ENCODE measurements around the gene MAMLD1.

MAMLD1 gene

DNA sequence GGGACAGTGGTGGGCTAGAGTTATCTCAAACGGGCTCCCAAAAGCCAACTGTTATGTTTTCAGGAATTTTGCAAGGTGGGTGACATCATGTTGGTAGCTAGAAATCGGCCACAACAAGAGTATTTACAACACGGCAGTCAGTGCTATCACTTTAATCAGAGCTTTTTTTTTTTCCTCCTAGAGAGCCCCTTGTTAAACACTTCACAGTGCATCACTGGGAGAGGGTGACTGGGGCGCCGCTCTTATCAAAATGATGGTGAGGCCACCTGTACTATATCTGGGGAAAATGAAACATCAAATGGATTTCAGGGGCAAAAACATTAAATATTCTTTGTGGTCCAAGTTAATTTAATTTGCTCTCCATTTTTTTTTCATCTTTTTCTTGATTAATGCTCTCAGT, 44.9 kb downstream of the MAMLD1 start:
- no peak for DNase-seq

DNA sequence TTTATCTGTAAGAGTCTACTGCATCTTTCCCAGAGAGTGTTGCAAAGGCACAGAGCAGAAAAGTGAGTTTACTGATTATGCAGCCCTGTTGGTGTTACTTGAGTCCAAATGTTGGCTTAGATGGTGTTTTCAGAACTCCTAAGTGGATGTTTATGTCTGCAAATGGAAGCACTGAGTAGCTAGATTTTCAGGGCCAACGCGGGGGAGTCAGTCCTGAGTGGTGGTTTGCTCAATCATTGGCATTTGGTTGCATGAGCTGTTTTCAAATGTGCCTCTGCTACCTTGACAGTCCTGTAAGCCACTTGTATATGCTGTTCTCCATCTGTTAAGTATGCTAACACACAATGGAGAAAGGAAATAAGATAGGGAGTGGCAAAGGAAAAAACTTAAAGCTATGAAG, 45.4 kb downstream of the MAMLD1 start:
- DNase-seq, result no peak

DNA sequence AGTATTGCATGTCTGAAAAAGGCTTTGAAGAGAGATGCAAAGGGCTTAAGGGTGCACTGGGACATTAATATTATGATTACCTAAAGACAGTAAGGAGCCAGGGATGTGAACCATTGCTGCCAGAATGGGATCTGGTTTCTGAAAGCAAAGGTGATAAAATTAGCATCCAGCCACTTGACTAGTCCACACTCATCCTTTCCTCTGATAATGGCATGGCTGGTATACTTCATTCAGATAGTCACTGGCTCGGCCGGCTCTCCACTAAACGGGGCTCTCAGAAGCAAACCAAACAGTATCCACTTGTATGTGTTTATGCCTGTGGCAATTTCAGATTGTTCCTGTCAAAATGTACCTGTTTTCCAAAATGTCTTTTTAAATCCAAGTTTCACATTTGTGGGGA, 46.4 kb downstream of the MAMLD1 start:
- no peak for DNase-seq

DNA sequence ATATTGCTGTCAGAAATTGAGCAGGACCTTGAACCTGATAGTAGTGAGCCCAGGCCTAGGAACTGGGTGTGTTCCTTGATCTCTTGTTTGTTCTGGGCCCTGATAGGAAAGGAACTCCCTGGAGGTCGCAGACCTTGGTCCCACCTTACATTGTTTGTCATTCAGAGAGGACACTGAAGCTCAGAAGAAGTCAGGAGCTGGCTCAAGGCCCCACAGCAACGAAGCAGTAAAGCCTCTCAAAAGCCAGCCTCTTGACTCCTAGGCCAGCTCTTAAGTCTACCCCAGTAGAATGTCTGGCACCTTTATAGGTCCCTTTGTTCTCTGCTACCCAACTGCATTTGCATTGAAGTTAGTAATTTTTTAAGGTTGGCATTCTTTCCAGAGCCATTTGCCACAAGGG, 46.8 kb downstream of the MAMLD1 start:
- DNase-seq, result no peak

DNA sequence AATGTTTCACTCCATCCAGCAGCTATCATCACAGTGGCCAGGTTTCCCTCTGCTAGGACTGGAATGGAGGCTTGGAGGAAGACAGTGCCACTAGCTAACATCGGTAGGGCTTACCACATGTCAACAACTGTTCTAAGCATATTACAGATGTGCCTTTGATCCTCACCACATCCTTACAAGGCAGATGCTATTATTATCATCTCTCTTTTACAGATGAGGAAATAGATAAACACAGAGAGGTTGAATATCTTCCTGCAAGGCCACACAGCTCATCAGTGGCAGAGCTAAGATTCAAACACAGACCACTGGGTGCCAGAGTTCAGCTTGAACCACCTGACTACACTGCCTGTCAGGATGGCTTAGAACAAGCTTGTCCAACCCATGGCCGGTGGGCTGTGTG, 47.4 kb downstream of the MAMLD1 start:
- no peak for DNase-seq

DNA sequence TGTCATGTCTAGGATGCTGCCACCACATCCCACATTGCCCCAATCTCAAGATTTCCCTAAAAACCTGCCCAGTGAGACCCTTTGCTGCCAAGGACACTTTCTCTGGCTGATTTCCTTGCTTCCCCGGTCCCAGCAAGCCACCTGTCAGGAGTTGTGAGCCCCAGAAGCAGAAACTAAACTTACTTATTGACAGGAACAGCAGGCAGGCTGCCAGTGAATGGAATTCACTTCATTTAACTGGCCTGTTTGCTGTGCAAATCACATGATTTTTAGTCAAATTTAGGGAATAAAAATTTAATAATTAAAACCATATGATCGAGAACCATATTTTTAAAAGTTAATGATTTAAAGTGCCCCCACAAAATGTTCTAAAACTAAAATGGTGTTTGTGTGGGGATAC, 48.5 kb downstream of the MAMLD1 start:
- DNase-seq, result no peak

DNA sequence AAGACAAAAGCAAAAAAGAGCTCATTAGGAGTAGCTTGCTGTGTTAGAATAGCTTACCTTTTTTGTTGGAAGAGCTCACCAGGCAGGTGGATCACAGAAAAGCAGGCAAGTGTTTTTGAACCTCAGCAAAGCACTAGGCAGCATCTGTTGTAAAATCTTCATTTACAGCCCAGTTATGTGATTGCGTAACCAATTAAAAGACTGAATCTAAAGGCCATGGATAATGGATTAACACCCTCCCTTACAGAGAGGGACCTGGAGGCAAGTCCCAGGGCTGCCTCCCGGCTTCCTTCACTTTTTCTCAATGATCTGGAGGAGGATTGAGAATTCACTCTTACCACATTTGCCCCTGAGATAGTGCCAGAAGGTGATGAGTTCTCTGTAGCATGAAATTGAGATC, 51.1 kb downstream of the MAMLD1 start:
- no peak for DNase-seq

DNA sequence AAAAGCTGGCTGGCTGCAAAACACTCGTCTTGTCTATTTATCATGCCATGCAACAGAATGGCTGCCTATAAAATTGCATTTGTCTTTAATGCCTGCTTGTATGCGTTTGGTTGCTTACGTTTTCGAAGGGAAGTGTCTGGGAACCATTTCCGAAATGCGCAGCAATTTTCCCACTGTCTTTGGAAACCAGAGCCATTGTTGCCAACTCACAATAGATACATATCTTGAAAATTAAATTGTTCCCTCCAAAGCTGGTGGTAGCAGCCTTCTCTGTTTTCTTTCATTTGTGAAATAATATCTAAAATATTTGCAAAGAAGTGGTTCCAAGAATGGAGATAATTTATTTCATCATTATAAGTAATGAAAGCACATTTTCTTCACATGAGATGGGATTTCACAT, 53.4 kb downstream of the MAMLD1 start:
- DNase-seq, result no peak

DNA sequence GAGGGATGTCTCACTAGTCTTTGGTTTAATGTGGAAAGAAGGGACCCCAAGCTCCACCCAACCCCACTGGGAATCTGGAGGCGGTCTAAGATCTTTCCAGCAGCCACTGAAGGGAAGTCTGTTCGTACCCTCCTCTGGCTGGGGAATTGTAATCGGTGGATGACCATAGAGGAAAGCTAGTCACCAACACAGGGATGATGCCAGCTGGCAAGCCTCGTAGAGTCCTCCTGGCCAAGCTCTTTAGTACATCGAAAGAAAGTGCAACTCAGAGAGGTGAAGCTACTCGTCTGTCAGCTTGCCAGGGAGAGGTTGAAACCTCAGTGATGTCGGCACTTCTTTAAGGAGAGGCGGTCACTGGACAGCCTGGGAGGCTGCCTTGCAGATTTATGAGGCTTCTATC, 58.7 kb downstream of the MAMLD1 start:
- no peak for DNase-seq

DNA sequence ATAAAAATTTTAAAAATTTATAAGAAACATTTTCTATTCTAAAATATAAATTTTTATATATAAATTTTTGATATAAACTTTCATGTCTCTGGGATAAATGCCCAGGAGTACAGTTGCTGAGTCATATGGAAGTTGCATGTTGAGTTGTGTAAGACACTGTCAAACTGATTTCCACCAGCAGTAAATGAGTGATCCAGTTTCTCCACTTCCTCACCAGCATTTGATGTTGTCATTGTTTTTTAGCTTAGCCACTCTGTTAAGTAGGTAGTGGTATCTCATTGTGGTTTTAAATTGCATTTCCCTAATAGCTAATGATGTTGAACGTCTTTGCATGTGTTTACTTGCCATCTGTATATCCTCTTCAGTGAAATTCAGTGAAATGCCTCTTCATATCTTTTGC, 66.5 kb downstream of the MAMLD1 start:
- DNase-seq, result no peak

DNA sequence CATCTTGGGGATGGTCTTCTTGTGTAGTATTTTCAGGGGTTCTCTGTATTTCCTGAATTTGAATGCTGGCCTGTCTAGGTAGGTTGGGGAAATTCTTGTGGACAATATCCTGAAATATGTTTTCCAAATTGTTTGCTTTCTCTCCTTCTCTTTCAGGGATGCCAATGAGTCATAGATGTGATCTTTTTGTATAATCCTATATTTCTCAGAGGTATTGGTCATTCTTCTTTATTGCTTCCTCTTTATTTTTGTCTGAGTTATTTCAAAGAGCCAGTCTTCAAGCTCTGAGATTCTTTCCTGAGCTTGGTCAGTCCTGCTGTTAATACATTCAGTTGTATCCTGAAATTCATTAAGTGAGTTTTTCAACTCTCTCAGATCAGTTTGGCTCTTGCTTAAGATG, 73.1 kb downstream of the MAMLD1 start:
- no peak for DNase-seq

DNA sequence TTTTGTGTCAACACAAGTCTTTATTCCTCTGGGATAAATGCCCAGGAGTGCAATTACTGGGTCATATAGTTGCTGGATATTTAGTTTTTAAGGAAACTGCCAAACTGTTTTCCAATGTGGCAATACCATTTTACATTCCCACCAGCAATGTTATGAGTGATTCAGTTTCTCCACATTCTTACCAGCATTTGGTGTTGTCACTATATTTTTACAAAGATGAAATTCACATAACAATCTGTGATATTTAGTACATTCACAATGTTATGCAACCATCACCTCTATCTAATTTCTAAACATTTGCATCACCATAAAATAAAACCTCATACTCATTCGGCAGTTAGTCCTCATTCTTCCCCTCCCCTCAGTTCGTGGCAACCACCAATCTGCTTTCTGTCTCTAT, 75.0 kb downstream of the MAMLD1 start:
- no peak for DNase-seq

DNA sequence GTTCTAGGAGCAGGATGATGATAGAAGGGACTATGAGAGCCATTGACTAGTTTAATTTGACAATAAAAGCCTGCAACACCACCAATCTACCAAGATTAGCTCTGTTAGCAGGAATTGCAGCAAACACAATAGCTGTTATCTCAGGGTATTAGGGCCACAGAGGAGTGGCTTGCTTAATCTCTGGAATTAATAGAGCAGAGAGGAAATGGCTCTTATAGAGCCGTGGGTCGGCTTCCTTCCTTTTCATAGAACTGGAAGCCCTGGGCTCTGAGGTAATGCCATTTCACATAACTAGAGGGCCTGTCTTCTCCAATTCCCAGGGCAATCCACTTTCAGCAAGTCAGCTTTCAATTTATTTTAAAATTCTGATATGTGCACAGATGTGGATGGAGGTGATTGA, 83.0 kb downstream of the MAMLD1 start:
- DNase-seq, result no peak

DNA sequence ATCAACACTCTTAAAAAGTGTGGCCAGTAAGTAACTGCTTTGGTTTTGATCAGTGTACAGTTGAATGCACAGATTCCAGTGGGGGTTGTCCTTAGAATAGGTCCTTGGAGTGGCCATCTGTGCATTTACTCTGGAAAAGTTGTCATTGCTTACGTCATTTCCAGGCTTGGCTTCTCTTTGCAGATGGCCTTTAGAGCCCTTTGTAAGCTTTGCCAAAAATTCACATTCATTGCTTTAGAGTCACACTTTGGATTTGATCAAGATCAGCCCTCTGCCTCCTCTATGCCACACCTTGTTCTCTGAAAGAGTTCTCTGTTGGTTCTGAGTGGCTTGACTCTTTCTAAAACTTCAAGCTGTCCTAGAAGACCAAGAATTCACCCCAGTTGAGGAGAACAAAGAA, 83.9 kb downstream of the MAMLD1 start:
- DNase-seq, result no peak

DNA sequence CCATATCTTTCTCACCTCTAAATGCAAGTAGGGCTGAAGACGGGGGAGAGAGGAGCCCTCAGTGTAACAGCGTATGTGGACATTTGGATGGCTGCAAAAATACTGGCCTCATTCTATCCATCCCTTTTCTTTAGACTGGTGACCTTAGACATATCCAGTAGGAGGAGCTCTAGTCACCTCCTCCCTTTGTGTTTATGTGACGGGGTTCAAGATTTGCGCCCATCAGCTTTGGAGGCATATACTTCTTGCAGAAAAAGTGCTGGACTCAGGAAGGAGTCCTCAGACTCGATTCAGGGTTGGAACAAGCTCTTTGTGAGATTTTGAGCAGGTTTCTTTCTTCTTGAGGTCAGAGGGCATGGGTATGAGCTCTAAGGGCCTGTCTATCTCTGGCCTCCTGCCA, 86.2 kb downstream of the MAMLD1 start:
- no peak for DNase-seq

DNA sequence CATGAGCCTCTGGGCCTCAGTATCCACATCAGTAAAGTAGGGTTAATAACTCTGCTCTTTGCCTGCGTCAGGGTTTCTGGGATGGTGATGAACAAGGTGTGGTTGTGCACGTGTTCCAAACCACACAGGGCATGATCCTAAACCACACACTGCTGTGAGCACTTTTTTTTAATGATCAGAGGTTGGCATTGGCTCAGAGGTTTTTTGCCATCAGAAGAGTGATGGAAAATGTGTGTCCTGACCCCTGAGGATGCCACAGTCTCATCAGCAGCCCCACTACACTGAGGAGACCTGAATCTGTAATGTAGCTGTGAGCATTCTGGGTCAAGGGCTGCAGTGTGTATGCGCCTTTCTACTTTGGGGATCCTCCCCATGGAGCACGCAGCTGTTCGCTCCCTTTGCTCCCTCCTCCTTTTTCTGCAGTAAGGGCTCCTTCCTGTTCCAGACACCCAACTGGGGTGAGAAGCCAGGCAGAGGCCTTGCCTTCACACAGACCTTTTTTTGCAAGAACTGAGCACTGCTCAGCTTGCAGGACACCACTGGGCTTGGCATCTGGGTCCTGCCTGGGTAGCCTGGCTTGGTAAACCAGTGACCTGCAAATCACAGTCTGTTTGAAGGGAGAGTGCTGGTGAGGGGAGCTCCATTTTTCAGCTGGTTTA, 87.5 kb downstream of the MAMLD1 start:
- DNase-seq, result no peak

DNA sequence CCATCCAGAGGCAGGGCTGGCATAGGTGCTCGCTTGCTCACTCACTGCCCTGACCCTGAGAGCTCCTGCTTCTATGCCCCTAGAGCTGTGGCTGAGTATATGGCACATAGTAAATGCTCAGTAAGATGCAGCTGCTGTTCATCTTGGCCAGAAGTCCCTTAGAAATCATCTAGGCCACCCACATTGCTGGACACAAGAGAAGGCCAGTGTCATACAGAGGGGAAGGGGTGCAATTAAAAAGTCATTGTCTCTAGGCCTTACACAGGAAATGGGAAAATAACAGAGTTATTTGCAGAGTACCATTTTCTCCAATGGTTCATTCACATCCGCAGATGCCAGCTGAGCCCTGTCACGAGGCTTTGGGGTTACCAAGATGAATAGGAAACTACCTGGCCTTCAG, 88.8 kb downstream of the MAMLD1 start:
- no peak for DNase-seq

DNA sequence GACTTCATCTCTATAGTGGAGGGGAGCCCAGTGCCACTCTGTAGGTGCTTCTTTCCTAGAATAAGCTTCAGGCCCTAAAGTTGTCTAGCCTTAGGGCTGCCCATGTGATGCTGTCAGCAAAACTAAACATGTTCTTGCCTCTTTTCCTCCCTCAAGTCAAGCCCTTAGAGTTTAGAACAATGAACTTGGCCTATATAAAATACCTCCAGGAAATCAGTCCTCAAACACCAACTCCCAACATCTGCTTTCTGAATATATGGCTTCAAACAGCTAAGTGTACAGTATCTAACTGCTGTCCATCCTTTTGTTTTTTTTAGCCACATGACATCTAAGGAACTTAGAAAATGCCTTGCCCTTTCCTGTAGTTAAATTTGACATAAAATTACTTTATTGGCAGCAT, 91.0 kb downstream of the MAMLD1 start:
- no peak for DNase-seq

DNA sequence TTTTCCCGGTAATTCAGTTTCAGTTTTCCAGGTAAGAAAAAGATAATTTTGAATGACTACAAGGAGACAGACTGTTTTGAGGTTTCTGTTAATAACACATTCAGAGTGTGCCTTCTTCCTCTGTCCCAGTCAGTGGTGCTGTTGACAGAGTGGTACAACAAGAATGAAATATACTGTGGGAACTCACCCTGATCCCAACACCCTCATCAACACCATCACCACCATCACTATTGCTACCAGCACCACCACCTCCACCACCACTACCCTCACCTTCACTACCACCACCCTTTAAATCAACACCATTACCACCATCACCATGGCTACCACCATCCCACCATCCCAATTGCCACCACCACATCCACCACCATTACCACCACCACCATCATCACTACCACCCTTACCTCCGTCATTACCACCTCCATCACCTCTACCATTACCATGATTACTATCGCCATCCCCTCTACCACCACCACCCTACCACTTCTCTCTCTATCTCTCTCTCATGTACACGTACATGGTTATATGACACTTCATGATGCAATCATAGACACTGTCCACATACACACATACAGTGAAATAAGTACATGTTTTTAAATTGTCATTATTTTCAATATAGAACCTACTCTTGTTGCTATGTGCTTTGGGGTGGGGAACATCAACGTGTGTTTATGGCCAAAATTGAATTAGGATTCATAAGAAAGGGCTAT, 91.5 kb downstream of the MAMLD1 start:
- no peak for DNase-seq

DNA sequence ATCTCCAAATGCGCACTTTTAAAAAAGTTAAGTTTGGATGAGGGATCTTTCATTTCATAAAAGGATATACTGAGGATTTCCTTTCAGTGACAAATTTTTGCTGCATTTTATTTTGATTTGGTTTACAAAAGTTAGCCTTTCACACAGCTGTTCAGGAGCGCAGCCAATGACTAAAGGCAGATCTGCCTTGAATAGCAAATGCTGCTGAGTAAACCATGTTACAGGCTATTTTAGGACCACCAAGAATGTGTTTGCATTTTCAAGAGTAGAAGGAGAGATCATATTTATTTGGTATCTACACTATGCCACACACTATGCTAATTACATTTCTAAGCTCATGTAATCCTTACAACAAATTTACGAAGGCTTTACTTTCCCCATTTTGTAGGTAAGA, 92.1 kb downstream of the MAMLD1 start:
- no peak for DNase-seq

DNA sequence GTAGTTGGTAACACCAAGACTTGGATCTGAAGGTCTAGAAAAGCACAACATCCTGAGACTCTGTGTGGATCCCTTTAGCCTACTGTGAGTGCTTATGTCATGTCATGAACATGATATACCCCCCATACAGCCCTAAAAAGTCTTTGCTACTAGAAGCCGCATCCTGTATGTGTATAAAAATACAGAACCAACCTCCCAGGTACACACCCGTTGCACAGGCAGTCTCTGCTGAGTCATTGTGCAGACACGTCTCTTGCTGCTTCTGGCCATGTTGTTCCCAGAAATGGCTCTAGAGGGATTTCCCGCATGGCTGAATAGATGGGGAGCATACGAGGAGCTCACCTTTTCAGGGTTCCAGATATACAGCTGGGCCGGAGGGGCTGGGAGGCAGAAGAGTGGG, 93.3 kb downstream of the MAMLD1 start:
- no peak for DNase-seq

DNA sequence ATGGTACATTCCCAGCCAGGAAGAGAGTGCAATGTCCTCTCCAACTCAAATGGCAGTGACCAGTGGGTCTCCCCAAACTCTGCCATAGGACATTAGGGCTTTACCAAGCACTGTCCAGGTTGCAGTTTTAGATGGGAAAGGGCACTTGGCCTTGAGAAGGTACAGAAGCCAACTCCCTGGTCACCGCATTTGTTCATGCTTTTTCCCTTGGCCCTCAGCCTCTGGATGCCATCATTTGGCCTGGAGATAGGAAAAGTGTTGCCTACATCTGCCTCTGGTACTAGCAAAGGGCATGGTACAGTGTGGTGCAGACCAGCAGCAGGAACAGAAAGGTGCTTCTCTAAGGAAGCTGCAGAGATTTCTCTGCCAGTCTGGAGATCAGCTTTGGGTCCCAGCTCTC, 93.8 kb downstream of the MAMLD1 start:
- no peak for DNase-seq

DNA sequence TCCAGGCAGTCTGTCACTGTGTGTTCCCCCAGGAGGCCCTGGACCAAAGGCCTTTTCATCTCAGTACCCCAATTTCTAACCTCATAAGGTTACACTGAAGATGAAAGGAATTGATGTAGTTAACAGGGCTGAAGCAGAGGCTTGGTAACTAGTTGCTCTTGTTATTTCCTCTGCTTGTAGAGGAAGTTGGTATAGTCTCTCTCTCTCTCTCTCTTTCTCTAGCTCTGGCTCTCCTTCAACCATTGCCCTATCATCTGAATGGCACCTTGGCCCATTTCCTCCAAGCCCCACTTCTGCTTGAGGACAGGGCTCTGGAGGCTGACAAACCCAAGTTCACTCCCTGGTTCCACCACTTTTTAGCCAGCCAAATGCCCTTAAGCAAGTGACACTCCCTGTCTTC, 96.1 kb downstream of the MAMLD1 start:
- no peak for DNase-seq

DNA sequence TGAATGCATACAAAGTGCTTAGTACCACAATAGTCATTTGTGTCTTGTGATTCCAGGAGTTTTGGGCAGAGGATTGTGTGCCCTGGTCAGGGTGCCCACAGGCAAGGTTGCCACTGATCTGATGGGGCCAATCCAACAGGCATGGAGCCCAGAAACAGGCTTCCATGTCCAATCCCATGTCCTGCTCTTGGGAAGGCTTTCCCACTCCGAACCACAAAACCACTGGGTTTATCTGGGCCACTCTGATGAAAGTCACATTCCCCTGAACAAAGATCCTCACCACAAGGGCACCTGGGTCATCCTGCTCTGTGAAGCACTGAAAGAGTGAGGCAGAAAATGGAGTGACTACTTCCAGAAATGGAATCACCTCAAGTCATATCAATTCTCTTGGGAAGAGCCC, 96.9 kb downstream of the MAMLD1 start:
- DNase-seq, result no peak

DNA sequence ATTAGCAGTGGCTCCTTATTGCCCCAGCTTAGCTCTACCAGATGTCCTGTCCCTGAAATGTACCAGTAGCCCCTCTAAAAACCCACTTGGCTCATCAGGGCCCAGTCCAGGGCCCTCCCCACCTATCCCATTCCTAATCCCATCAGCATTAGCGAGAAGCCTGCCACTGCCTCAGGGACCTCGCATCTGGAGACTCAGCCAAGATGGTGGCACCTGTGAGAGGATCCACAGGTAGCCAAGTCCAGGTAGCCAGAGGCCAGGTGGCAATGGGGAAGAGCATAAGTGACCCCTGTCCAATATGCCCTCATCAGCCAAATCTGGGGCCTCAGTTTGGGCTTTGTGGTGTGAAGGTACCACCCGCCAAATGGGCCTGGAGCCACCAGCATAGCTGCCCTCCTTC, 97.7 kb downstream of the MAMLD1 start:
- no peak for DNase-seq

All from right kidney (tissue), 1 donor.